GM21529 (cell line): ENCODE measurements around the gene SRSF7.
"Not testable (repeated sequence)": the region's sequence is repeated elsewhere in the genome, so short reads cannot be mapped to it uniquely, and the experiment has no call there.

ENCODE experiments used
- ATAC-seq: cut with Tn5 transposase; IDR thresholded peaks from one replicate; pipeline ENCODE4 v1.9.1; 2021; ENCODE audit not compliant: unreplicated experiment

The SRSF7 gene

DNA sequence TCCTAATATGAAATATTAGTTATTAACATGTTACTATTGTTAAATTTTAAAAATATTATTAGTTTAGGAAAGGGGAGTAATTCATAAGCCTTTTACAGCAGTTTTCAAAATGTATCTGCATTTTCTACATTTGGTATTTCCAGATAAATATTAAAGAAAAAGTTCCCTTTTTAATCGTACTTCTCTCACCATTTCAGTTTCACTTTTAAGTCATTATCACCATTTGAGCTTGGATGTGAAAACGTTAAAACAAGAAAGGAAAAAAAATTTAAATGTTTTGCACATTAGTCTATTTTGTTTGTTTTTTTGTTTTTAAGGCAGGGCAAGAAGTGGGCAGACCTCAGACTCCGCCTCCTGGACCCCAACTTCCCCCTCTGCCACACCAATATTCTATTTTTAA is 3.3 kb upstream of the SRSF7 start:
- no peak for ATAC-seq

DNA sequence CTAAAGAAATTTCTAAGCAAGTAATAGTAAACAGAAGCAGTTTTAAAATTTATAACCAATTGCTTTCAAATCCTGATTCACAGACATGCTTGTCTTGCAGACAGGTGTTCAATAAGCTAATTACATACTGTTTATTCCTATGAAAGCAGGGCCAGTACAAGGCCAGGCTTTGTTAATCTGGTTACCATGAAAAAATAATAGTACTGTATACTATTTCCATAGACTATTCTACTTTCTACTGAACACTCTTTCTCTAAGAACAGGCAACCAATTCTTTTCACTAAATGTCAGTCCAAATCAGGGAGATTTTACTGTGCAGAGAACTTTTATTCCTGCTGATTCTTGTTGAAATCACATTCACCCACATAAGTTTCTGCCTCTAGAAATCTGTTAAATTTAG is 2.9 kb upstream of the SRSF7 start:
- no peak for ATAC-seq

GRCh38 chr2:38751596-38752410 is 642 bp upstream of the SRSF7 start:
- peak; percentile 25 for ATAC-seq

DNA sequence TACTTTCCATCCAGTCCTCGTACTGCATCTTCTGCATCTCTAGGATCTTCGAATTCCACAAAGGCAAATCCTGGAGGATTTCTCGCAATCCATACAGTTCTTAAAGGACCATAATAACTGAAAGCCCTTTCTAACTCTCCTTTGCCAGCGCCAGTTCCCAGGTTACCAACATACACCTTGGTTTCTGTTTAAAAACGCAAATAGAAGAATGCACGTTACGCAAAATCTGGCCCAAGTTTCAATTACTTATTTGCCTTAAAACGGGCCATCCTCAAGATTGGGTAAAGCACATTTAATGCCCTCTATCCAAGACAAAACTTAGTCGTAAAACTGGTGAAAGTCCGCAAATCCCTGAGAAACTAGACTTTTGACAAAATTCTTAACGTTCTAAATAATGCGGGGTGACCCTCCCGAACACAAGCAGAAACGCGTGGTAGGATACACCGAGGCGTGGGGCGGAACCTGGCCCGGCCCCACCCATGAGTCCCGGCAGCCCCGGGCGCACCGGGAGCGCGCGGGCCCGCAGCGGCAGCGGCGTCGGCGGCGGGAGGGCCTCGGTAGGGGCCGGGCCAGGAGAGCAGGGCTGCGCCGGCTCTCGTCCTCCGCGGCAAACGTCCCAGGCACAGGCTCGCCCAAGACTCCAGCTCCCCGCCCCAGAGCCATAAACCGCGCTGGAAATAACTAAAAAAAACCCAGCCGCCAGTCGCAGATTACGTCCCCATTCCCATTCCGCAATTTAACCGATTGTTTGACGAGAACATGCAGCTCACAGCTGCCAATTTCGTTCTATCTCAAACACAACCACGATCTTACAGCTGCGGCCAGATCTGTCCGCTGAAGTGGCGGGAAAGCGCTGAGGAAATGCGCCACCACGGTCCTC is 910 bp downstream of the SRSF7 start:
- ATAC-seq, result peak; percentile 37

DNA sequence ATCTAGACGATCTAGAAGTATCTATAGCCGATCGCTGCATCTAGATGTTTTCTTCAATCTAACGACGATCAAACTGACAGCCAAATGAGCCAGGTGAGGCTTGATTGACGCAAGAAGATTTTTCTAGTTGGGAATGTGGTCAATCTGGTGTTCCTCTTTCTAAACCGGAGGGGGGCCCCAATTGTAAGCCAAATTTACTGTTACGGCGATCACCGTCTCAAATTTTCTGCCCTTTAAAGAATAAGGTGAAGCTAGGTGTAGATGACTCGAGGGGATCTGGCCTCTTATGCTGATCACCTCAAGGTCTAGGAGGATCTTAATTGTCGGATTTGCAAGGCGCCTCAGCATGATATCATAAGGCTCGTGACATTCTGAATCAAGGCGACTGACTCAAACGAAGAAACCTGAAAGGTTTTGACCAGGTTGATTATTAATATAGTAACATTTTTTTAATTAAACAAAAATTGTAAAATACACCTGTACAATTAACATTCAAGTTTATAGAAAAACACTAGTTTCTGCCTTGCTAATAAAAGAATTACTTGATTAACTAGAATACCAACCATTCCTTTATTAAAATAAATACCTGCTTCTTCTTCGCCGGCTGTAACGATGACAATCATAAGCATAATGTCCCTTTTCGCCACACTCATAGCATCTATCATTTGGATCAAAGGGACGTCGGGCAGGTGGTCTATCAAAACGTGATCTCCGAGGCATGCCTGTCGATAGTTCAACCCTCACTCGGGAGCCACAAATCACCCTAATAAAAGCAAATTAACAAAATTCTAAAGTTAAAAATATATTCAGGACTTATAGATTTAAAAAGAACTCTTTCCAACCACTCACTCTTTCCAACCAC is 2.0 kb downstream of the SRSF7 start:
- ATAC-seq, result no peak

GRCh38 chr2:38748391-38748790 is 2.8 kb downstream of the SRSF7 start:
- no peak for ATAC-seq

DNA sequence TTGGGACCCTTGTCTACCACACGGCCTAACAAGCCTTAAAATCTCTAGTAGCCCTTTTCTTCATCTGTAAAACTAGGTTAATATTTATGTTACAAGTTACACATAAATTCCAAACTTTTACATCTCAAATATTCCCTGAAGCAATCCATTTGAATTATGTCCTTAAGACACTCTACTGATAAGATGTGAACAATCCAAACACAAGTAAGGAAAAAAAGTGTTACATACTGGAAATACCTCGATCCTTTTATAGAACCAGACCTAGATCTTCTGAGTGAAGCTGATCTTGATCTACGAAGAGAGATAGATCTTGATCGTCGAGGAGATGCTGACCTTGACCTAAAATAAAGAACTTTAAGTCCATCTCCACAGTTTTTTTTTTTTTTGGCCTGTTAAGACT is 3.3 kb downstream of the SRSF7 start:
- no peak for ATAC-seq

DNA sequence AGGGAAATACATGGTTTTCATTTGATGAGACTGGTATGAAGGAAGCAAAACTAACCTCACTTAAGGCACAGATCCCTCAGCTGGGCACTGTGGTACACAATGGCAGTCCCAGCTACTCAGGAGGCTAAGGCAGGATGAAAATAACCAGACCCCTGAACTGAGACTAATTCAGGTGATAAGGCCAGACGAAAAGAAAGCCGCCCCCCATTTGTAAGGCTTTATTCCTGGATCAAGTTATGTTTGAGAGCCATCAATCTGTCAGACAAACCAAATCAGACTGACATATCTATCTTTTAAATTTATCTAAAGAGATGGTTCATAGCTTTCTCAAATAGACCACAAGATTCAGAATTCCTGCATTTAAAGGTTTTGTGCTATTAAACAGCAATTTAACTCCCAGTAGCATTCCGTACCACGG is 4.1 kb downstream of the SRSF7 start:
- no peak for ATAC-seq

GRCh38 chr2:38745267-38745666 is 5.9 kb downstream of the SRSF7 start:
- ATAC-seq, result no peak

DNA sequence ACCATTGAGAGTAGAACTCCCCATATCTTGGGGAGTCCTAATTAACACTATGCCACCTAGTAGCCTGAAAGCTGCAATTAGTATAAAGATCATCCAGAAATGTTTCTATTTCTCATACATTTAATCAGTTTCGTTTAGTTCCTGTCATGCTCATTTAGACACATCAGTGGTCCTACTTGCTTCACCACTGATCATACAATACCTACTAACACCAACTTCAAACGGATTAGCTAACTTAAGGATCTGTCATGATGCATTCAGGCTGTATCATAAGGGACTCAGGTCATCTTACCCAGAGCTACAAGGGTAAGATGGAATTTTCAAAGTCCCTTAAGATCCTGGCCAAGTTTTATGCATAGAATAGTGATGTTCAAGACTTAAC is 6.8 kb downstream of the SRSF7 start:
- no peak for ATAC-seq

DNA sequence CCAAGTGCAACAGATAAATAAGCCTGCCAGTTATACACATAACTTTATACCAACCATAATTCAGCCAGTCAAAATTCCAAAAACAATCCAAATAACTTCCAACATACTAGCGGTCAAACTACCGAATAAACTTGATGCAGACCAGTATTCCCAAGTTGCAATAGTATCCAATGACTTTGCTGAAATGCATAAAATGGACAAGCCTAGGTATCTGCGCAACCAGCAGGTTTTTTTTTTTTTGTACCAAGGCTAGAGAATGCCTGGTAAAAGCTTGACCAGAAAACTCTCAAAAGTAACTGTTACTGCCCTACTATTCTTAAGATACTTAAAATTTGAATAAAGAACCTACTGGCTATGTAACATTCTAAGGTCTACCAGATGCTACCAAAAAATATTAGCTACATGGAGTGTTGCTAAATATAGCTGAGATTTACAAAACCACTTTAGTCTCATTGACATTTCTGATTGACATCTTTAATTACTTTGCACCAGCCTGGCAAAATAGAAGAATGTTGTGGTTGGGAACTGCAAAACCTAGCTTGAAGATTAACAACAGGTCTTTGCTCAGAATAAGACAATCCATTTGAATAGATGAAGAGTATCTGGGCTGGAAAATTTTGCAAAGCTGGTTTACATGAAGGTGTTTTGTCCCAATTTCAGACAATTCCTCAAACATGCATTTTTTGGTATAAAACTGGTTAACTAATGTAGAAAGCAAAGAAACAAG is 7.3 kb downstream of the SRSF7 start:
- no peak for ATAC-seq

GRCh38 chr2:38742797-38743559 is 8.2 kb downstream of the SRSF7 start:
- no peak for ATAC-seq

GRCh38 chr2:38740851-38741731 is 10.1 kb downstream of the SRSF7 start:
- ATAC-seq, result no peak

- ATAC-seq, result no peak
Measured at GRCh38 chr2:38739524-38739923, 11.6 kb downstream of the SRSF7 start.

DNA sequence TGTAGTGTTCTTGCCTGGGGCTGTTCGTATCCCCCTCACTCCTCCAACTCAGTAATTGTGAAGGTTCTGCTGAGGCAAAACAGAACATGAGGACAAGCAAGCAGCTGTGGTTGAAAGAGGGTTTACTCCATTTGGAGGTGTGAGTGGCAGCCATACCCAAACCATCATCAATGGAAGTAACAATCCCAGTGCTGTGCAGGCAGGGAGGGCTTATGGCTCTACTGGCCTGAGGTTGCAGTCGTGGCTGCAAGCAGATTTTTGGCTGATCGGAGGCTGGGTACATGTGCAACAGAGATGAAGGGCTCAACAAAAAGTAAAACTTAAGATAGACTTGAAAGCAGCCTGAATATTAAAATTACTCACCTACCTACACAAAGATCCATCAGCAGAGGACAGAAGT is 13.2 kb downstream of the SRSF7 start:
- no peak for ATAC-seq

- not testable (repeated sequence) for ATAC-seq
Measured at GRCh38 chr2:38737000-38737698, 14.0 kb downstream of the SRSF7 start.

DNA sequence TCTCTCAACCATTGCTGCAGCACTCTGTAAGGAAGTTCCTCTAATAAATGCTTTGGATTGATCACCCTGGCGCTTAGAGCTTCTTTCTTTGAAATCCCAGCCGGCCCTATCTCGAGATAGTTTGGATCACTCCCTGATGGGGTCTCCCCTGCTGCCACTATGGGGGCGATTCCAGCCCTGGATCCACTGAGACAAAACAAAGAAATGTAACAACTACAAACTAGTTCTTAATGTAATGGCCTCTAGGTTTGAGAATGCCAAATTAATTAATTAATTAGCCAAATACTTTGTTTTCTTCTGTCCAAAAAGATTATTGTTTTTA is 15.2 kb downstream of the SRSF7 start:
- no peak for ATAC-seq

DNA sequence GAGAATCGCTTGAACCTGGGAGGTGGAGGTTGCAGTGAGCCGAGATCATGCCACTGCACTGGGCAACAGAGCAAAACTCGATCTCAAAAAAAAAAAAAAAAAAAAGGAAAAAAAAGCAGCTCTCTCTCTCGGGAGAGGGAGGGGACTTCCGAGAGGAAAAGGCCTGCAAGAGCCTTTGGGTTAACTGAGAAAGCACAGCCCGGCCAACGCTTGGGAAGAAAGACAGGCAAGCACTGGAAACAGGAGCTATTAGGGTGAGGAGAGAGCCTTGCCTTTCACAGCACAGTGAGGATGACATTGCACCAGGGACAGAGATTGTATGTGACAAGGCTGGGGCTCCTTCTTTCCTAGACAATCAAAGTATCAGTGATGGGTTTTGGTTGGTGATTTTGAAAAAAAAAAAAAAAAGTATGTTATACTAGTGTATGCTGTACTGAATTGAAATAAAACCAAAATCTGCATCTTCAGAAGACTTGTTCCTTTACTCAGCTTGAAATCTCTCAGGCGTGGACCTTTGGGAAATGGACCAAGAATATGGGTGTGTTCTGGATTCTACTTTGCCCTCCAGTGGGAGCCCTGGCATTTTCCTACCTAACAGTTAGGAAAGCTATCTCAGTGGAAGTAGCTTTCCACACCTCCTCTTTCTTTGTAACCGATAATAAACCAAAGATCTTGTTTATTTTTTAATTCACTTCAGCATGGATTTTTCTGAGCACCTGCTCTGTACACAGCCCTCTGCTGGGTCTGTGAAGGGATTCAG is 16.7 kb downstream of the SRSF7 start:
- no peak for ATAC-seq
